Measurements from ENCODE around the gene ACOXL.

The ACOXL gene

GRCh38 chr2:110999626-111000025 lies 267.3 kb downstream of the ACOXL start:
- Mint-ChIP-seq H3K4me3 (no peak overlapping the region), H3K27me3 (ENCODE audit: low read depth, poor library complexity) (peaks cover 7% of the 10 kb centered on the region), H3K36me3 (ENCODE audit: low read depth) (no peaks in the 10 kb centered on the region), H3K27ac (no peak overlapping the region), H3K4me1 (no peaks in the 10 kb centered on the region), H3K9me3 (no peaks in the 10 kb centered on the region)
- no peak for DNase-seq
- no peak for TF ChIP-seq CTCF (IDR thresholded peaks at IDR 0.05)

- H3K36me3 Mint-ChIP-seq (ENCODE audit: low read depth) = no peaks in the 10 kb centered on the region
- H3K27ac Mint-ChIP-seq = no peak overlapping the region
- DNase-seq = no peak
- no peak for TF ChIP-seq CTCF (IDR thresholded peaks at IDR 0.05)
- no peaks in the 10 kb centered on the region for H3K4me1 Mint-ChIP-seq
- H3K9me3 Mint-ChIP-seq = peaks cover 18% of the 10 kb centered on the region
- no peak overlapping the region for H3K4me3 Mint-ChIP-seq
- no peaks in the 10 kb centered on the region for H3K27me3 Mint-ChIP-seq (ENCODE audit: low read depth, poor library complexity)
Observed at GRCh38 chr2:111005307-111005706, 272.9 kb downstream of the ACOXL start.

GRCh38 chr2:111005821-111006220 lies 273.4 kb downstream of the ACOXL start:
- H3K27ac Mint-ChIP-seq = no peak overlapping the region
- H3K36me3 Mint-ChIP-seq (ENCODE audit: low read depth) = no peaks in the 10 kb centered on the region
- H3K4me3 Mint-ChIP-seq = no peak overlapping the region
- DNase-seq = no peak
- H3K27me3 Mint-ChIP-seq (ENCODE audit: low read depth, poor library complexity) = no peaks in the 10 kb centered on the region
- TF ChIP-seq CTCF (IDR thresholded peaks at IDR 0.05) = no peak
- no peaks in the 10 kb centered on the region for H3K4me1 Mint-ChIP-seq
- peaks cover 18% of the 10 kb centered on the region for H3K9me3 Mint-ChIP-seq

- H3K4me1 Mint-ChIP-seq = no peaks in the 10 kb centered on the region
- no peak overlapping the region for H3K27ac Mint-ChIP-seq
- H3K36me3 Mint-ChIP-seq (ENCODE audit: low read depth) = no peaks in the 10 kb centered on the region
- no peak for TF ChIP-seq CTCF (IDR thresholded peaks at IDR 0.05)
- H3K27me3 Mint-ChIP-seq (ENCODE audit: low read depth, poor library complexity) = no peaks in the 10 kb centered on the region
- no peak overlapping the region for H3K4me3 Mint-ChIP-seq
- no peak for DNase-seq
- peaks cover 32% of the 10 kb centered on the region for H3K9me3 Mint-ChIP-seq
Observed at GRCh38 chr2:111007757-111008688, 275.6 kb downstream of the ACOXL start.

GRCh38 chr2:111011218-111011617 lies 278.8 kb downstream of the ACOXL start:
- Mint-ChIP-seq H3K4me1 (no peaks in the 10 kb centered on the region), H3K4me3 (no peak overlapping the region), H3K36me3 (ENCODE audit: low read depth) (no peaks in the 10 kb centered on the region), H3K9me3 (peaks cover 37% of the 10 kb centered on the region), H3K27ac (no peak overlapping the region), H3K27me3 (ENCODE audit: low read depth, poor library complexity) (no peaks in the 10 kb centered on the region)
- no peak for DNase-seq
- no peak for TF ChIP-seq CTCF (IDR thresholded peaks at IDR 0.05)

Data from nephron progenitor cell (in vitro differentiated cells).